GM12878 (cell line): ENCODE data around the gene EPAS1.

Source experiments
- BRCA1 ChIP-seq: IDR thresholded peaks from 2 replicates; pipeline ENCODE4 v1.6.1; 2011; ENCODE audit warnings: low read depth, low read length, improper control_type of control experiment
- CTCF ChIP-seq, 3 experiments: IDR thresholded peaks in 2 of 3; conservative IDR thresholded peaks in 1 of 3; 2 replicates each; pipeline ENCODE4 v1.5.1; 2011; ENCODE audit warnings: low read depth in 3 of 3, low read length in 3 of 3, mild to moderate bottlenecking in 3 of 3, control low read depth in 2 of 3, moderate library complexity in 2 of 3, inconsistent platforms in 1 of 3, mixed read lengths in 1 of 3; ENCODE audit not compliant: control insufficient read depth in 2 of 3, insufficient read depth in 1 of 3; ENCODE audit errors: extremely low read depth in 1 of 3
- EZH2 ChIP-seq: IDR thresholded peaks from 2 replicates; pipeline ENCODE4 v1.6.1; 2012; ENCODE audit warnings: low read depth, mild to moderate bottlenecking, control low read depth, inconsistent platforms, low read length, borderline replicate concordance; ENCODE audit not compliant: control insufficient read depth
- HDGF ChIP-seq: fragments of 450-650 bp; IDR thresholded peaks from 2 replicates; pipeline ENCODE4 v1.6.1; 2016; ENCODE audit warnings: antibody characterized with exemption
- NRF1 ChIP-seq: conservative IDR thresholded peaks from 2 replicates; pipeline ENCODE4 v1.6.1; 2011; ENCODE audit warnings: mild to moderate bottlenecking, low read depth, low read length, improper control_type of control experiment
- POLR2AphosphoS2 ChIP-seq: IDR thresholded peaks from 2 replicates; pipeline ENCODE4 v1.6.1; 2011; ENCODE audit warnings: low read depth, mild to moderate bottlenecking, low read length, improper control_type of control experiment, moderate library complexity
- REST ChIP-seq: IDR thresholded peaks from 2 replicates; pipeline ENCODE4 v1.6.1; 2012; ENCODE audit warnings: mild to moderate bottlenecking, low read depth, low read length
- TBL1XR1 ChIP-seq: IDR thresholded peaks from 2 replicates; pipeline ENCODE4 v1.6.1; 2012; ENCODE audit warnings: low read depth, low read length, improper control_type of control experiment
- ZSCAN29 ChIP-seq: fragments of 450-650 bp; IDR thresholded peaks from 2 replicates; pipeline ENCODE4 v1.6.1; 2017; ENCODE audit warnings: mild to moderate bottlenecking, moderate library complexity

- TF ChIP-seq POLR2AphosphoS2 (no peak), CTCF (IDR thresholded peaks at IDR 0.05 in 2 of 3, conservative IDR thresholded peaks at IDR 0.05 in 1 of 3; ENCODE audit: control insufficient read depth in 2 of 3, extremely low read depth in 1 of 3, insufficient read depth in 1 of 3, low read depth in 3 of 3, low read length in 3 of 3) (no peak), EZH2 (no peak), TBL1XR1 (no peak), HDGF (no peak), ZSCAN29 (no peak), BRCA1 (no peak), REST (no peak), NRF1 (no peak)
Observed at GRCh38 chr2:46353509-46353908, 56.3 kb downstream of the EPAS1 start.
